Right atrium auricular region (tissue), 2 donors: Measurements from ENCODE around the gene ZHX3. TPM values are rescaled to one million over a fixed set of nuclear protein-coding genes. Genes with fewer than 3 reads are reported as not detected.

Experiments used
- DNase-seq: peaks from one replicate; pipeline ENCODE4 v3.0.0-alpha.2; 2019; ENCODE audit warnings: low spot score
- H3K27ac ChIP-seq, 2 donors: fragments of 200-600 bp; sonication (generic); 1 replicate in 1 of 2; 2 replicates in 1 of 2; pipeline ENCODE4 v1.5.1; 2016 to 2019
- H3K27me3 ChIP-seq, 2 donors: fragments of 200-600 bp; sonication (generic); one replicate each; pipeline versions ENCODE4 v1.5.1 to v1.6.0; 2017 to 2019
- H3K36me3 ChIP-seq: fragments of 200-600 bp; sonication (generic); one replicate; pipeline ENCODE4 v1.5.1; 2016
- H3K4me1 ChIP-seq, 2 donors: fragments of 200-600 bp; sonication (generic); one replicate each; pipeline versions ENCODE4 v1.5.1 to v1.6.0; 2017 to 2019
- H3K4me3 ChIP-seq, 2 donors: fragments of 200-600 bp; sonication (generic); 1 replicate in 1 of 2; 2 replicates in 1 of 2; pipeline ENCODE4 v1.5.1; 2017 to 2019; ENCODE audit warnings: mild to moderate bottlenecking in 1 of 2, moderate library complexity in 1 of 2
- H3K9me3 ChIP-seq, 2 donors: fragments of 200-600 bp; sonication (generic); one replicate each; pipeline ENCODE4 v1.5.1; 2019
- total RNA-seq, 2 donors: library from RNA; depleted of rRNA; stranded (reverse); fragments of >200 nt; gene quantifications; one replicate each; pipeline ENCODE4 v1.1.0, GENCODE V29; 2016
- TF ChIP-seq, protein P1 (sequence below), 2 donors: fragments of 200-600 bp; sonication (generic); IDR thresholded peaks; one replicate each; pipeline ENCODE4 v1.5.1; 2019; ENCODE audit warnings: antibody characterized with exemption in 2 of 2

ZHX3 gene
- total RNA-seq, 2 donors from 2014 or later: 23.8 to 25.7 TPM

DNA sequence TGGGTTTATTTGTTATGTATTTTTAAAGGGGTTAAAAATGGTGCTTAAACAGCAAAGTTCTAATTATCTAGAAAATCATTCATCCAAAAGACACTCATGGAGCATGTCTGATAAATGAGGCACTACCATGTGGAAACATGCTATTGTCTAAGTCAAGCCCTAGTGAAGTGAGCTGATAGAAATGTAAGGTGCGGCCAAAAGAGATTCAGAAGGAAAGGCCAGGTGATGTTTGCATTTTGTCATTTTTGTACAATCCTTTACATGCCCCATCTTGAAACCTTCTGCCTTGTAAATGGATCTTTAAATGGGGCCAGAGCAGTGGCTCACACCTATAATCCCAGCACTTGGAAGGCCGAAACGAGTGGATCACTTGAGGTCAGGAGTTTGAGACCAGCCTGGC lies 102.9 kb downstream of the ZHX3 start:
- no peak overlapping the region for H3K27ac ChIP-seq
- peaks cover 0 to 13% of the 10 kb centered on the region in 2 donors for H3K4me1 ChIP-seq
- no peak overlapping the region for H3K4me3 ChIP-seq
- no peaks in the 10 kb centered on the region for H3K27me3 ChIP-seq
- no peaks in the 10 kb centered on the region for H3K36me3 ChIP-seq
- TF ChIP-seq, protein P1, sequence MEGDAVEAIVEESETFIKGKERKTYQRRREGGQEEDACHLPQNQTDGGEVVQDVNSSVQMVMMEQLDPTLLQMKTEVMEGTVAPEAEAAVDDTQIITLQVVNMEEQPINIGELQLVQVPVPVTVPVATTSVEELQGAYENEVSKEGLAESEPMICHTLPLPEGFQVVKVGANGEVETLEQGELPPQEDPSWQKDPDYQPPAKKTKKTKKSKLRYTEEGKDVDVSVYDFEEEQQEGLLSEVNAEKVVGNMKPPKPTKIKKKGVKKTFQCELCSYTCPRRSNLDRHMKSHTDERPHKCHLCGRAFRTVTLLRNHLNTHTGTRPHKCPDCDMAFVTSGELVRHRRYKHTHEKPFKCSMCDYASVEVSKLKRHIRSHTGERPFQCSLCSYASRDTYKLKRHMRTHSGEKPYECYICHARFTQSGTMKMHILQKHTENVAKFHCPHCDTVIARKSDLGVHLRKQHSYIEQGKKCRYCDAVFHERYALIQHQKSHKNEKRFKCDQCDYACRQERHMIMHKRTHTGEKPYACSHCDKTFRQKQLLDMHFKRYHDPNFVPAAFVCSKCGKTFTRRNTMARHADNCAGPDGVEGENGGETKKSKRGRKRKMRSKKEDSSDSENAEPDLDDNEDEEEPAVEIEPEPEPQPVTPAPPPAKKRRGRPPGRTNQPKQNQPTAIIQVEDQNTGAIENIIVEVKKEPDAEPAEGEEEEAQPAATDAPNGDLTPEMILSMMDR (IDR thresholded peaks at IDR 0.05): no peak
- DNase-seq: no peak
- no peaks in the 10 kb centered on the region for H3K9me3 ChIP-seq

DNA sequence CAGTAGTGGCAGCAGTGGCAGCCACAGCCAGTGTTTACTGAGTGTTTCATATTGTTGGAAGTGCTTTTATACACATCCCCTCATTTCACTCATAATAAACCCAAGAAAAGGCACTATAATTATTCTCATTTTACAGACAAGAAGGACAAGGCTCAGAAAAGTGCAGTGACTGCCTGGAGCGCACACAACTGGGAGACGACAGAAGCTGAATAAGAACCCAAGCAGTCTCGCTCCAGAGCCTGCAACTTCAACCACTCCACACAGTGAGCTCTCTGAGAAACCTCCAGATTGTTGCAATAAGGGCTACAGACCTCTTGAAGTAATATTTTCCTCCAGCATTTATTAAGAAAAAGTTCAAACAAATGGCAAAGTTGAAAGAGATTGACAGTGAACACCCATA lies 103.3 kb downstream of the ZHX3 start:
- TF ChIP-seq, protein P1 (IDR thresholded peaks at IDR 0.05): no peak
- Histone ChIP-seq H3K36me3 (no peaks in the 10 kb centered on the region), H3K27ac (no peak overlapping the region), H3K4me3 (no peak overlapping the region), H3K4me1 (peaks cover 0 to 13% of the 10 kb centered on the region in 2 donors), H3K27me3 (no peaks in the 10 kb centered on the region), H3K9me3 (no peaks in the 10 kb centered on the region)
- DNase-seq: no peak

DNA sequence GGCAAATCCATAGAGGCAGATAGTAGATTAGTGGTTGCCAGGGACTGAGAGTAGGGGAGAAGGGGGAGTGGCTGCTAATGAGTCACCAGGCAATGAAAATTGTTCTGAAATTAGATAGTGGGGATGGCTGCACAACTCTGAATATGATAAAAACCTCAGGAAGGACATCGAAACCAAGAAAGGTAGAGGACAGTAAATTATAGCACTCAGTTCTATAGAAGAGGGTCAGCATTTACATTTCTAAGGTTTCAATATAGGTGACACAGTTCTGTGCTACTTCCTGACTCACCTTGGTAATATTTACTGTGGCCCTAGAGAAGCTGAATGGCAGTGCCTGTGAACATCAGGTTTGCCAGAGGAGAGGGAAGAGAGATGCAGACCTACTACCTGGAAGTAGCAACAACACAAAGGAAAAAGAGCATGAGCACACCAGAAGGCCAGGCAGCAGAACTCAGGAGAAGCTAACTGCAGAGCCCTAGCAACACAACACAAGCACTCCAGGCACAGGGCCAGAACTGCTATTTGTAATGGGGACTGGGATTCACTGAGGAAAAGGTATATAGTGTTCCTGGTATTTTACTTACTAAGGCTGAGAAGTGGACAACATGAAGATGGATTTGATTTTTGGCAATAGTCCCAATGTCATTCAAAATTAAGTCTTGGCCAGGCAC lies 104.2 kb downstream of the ZHX3 start:
- H3K27ac ChIP-seq: no peak overlapping the region
- peaks cover 0 to 13% of the 10 kb centered on the region in 2 donors for H3K4me1 ChIP-seq
- no peak overlapping the region for H3K4me3 ChIP-seq
- TF ChIP-seq, protein P1 (IDR thresholded peaks at IDR 0.05): no peak
- no peaks in the 10 kb centered on the region for H3K27me3 ChIP-seq
- no peak for DNase-seq
- no peaks in the 10 kb centered on the region for H3K36me3 ChIP-seq
- no peaks in the 10 kb centered on the region for H3K9me3 ChIP-seq

DNA sequence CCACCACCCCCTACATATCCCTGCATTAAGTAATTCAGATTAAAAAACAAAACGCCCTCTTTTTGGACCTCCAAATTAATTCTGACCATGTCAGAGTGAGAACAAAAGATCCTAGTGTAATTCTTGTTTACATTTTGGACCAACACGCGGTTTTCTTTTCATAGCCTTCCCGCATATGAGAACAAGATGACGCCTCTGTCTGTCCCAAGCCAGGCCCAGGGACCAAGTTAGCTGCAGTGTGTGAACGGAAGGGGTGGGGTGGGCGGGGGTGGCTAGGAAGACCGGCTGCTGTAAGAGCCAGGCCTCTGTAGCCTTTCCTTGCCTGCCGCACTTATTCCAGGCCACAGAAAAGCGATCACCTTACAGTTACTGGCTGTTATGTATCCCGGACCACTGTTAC lies 112.2 kb downstream of the ZHX3 start:
- Histone ChIP-seq H3K36me3 (peaks cover 24% of the 10 kb centered on the region), H3K9me3 (no peaks in the 10 kb centered on the region), H3K4me1 (peaks cover 0 to 8% of the 10 kb centered on the region in 2 donors), H3K27me3 (no peaks in the 10 kb centered on the region), H3K4me3 (no peak overlapping the region), H3K27ac (peak overlapping the region; percentile 8 to 21)
- TF ChIP-seq, protein P1 (IDR thresholded peaks at IDR 0.05): no peak
- no peak for DNase-seq

DNA sequence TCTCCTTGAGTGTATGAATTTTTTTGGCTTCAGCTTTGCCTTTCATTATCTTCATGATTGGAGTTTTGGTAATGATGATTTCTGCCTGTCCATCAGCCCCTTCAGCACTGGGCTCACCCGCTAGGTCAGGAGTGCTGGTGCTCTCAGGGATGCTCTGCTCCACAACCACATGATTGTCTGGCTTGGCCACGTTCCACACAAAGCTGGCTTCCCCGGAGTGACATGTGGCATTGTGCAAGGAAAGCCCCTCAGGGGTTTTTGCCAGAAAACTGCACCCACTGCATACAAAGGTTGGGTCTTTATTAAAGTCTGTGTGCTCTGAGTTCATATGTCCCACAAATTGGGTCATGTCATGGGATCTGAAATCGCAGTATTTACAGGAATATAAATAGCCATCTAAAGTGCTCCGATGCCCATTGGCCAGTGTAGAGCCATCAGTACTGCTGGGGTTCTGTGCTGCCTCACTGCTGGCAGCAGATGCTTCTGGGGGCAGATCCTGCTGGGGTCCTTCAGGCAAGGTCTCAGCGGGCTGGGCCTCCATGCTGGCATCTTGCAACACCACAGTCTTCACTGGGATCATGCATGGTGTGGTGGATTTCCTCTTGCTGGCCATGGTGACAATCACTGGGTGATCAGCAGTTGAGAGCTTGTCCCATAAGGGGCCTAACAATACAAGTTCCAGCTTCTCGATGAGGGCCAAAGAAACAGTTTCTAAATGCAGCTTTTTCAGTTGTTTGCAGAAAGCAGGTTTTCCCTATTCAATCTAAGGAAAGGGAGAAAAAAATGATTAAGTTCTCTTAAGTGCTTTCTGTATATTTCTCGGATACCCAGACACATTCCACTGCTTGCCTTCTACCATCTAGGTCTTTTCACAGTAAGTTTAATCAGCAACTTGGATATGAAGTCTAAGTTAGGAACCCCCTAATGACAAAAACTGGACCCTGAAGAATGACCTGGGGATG lies 112.9 kb downstream of the ZHX3 start:
- Histone ChIP-seq H3K27me3 (no peaks in the 10 kb centered on the region), H3K4me1 (peaks cover 0 to 8% of the 10 kb centered on the region in 2 donors), H3K36me3 (peaks cover 27% of the 10 kb centered on the region), H3K9me3 (no peaks in the 10 kb centered on the region), H3K4me3 (no peak overlapping the region), H3K27ac (peak overlapping the region; percentile 8 to 21)
- no peak for DNase-seq
- TF ChIP-seq, protein P1 (IDR thresholded peaks at IDR 0.05): no peak
